Thoracic aorta (tissue), 2 donors: Measurements from ENCODE around the gene AASDH. TPM values are rescaled to one million over a fixed set of nuclear protein-coding genes. Genes with fewer than 3 reads are reported as not detected.

Experiments used
- ATAC-seq: fragments of 150-250 bp; one replicate; pipeline ENCODE4 v1.8.0; 2017; ENCODE audit warnings: low read depth; ENCODE audit not compliant: insufficient number of reproducible peaks, low FRiP score
- DNase-seq: peaks from one replicate; pipeline ENCODE4 v3.0.0-alpha.2; 2020; ENCODE audit warnings: low spot score
- H3K27ac ChIP-seq, 2 donors: fragments of 200-600 bp; sonication (generic); 1 replicate in 1 of 2; 2 replicates in 1 of 2; pipeline ENCODE4 v1.5.1; 2016; ENCODE audit warnings: mild to moderate bottlenecking in 2 of 2, moderate library complexity in 2 of 2
- H3K27me3 ChIP-seq: fragments of 200-600 bp; sonication (generic); replicated peaks from 2 replicates; pipeline ENCODE4 v1.6.0; 2016; ENCODE audit warnings: mild to moderate bottlenecking; ENCODE audit not compliant: insufficient read depth
- H3K36me3 ChIP-seq: fragments of 200-600 bp; sonication (generic); one replicate; pipeline ENCODE4 v1.5.1; 2016
- H3K4me1 ChIP-seq, 2 donors: fragments of 200-600 bp; sonication (generic); 1 replicate in 1 of 2; 2 replicates in 1 of 2; pipeline versions ENCODE4 v1.5.1 to v1.6.0; 2016; ENCODE audit warnings: low read depth in 2 of 2, mild to moderate bottlenecking in 1 of 2; ENCODE audit not compliant: control insufficient read depth in 1 of 2
- H3K4me3 ChIP-seq: fragments of 200-600 bp; sonication (generic); 2 replicates; pipeline ENCODE4 v1.5.1; 2016; ENCODE audit warnings: mild to moderate bottlenecking
- H3K9me3 ChIP-seq: fragments of 200-600 bp; sonication (generic); 2 replicates; pipeline ENCODE4 v1.5.1; 2016
- total RNA-seq, 2 donors: library from RNA; depleted of rRNA; stranded (reverse); fragments of >200 nt; gene quantifications; one replicate each; pipeline versions ENCODE4 v1.1.0 to v1.2.3, GENCODE V29; 2016
- TF ChIP-seq, protein P1 (sequence below): fragments of 200-600 bp; sonication (generic); IDR thresholded peaks from one replicate; pipeline ENCODE4 v1.5.1; 2019; ENCODE audit warnings: antibody characterized with exemption

AASDH gene
- total RNA-seq, 2 donors from 2014 or later = 4.6 to 7.9 TPM

DNA sequence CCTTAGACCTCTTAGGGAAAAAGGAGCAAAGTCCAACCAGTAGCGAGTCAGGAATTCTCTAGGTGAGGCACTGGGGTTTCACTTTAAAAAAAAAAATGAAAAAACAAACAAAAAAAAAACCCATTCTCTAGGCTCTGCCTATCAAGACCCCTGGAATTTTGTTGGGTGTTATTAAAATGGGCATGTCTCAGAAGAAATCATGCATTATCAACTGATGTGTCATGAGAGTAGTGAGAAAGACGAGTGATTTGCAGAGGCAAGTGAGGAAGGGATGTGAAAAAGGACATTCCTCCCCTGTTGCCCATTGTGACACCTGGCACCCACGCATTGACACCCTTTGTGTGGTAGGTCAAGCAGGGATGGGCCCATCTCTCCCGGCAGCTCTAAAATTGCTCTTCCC, 78.9 kb downstream of the AASDH start:
- DNase-seq = no peak
- Histone ChIP-seq H3K4me1 (peaks cover 3 to 7% of the 10 kb centered on the region in 2 donors), H3K27me3 (no peaks in the 10 kb centered on the region), H3K36me3 (no peaks in the 10 kb centered on the region), H3K4me3 (no peak overlapping the region), H3K27ac (no peak overlapping the region), H3K9me3 (no peaks in the 10 kb centered on the region)
- TF ChIP-seq, protein P1, sequence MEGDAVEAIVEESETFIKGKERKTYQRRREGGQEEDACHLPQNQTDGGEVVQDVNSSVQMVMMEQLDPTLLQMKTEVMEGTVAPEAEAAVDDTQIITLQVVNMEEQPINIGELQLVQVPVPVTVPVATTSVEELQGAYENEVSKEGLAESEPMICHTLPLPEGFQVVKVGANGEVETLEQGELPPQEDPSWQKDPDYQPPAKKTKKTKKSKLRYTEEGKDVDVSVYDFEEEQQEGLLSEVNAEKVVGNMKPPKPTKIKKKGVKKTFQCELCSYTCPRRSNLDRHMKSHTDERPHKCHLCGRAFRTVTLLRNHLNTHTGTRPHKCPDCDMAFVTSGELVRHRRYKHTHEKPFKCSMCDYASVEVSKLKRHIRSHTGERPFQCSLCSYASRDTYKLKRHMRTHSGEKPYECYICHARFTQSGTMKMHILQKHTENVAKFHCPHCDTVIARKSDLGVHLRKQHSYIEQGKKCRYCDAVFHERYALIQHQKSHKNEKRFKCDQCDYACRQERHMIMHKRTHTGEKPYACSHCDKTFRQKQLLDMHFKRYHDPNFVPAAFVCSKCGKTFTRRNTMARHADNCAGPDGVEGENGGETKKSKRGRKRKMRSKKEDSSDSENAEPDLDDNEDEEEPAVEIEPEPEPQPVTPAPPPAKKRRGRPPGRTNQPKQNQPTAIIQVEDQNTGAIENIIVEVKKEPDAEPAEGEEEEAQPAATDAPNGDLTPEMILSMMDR = no peak
- no peak for ATAC-seq

DNA sequence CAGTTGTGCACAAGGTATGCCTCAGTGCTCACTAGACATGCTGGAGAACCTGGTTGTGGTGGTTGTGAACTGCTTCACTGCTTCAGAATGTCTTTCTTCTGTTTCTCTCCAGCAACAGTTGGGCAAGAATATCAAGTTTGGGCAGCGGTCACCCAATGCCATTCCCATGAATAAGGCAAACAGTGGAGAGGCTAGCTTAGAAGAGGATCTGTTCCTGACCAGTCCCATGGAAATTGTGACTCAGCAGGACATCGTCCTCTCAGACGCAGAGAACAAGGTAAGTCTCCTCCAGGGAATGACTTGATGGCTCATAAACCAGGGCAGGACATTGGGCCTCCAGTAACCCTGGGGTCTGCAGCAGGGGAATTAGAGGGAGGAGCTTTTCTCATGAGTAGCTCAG, 79.9 kb downstream of the AASDH start:
- TF ChIP-seq, protein P1 = no peak
- no peaks in the 10 kb centered on the region for H3K9me3 ChIP-seq
- no peak overlapping the region for H3K4me3 ChIP-seq
- ATAC-seq (no peak), DNase-seq (no peak)
- no peaks in the 10 kb centered on the region for H3K27me3 ChIP-seq
- no peaks in the 10 kb centered on the region for H3K36me3 ChIP-seq
- H3K27ac ChIP-seq = no peak overlapping the region
- H3K4me1 ChIP-seq = peaks cover 3 to 7% of the 10 kb centered on the region in 2 donors

DNA sequence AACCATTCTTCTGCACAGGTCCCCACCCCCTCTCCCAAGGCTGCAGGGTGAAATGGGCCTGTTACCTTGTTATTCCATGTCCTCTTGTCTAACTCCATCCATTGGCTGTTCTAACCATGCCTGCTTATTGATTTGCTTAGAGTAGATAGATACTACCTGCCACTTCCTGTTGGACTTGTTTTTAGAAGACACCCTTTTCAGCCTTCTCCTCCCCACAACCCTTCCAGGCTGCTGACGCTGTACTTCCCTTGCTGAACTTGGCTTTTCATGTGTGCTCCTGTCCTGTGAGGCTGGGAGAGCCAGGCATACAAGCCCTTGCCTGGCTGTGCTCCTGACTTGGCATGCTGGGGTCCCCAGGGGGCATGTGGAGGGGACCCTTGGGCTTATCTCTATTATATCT, 81.9 kb downstream of the AASDH start:
- peak overlapping the region in 1 of 2 donors; percentile 53 for H3K27ac ChIP-seq
- TF ChIP-seq, protein P1 = no peak
- no peaks in the 10 kb centered on the region for H3K9me3 ChIP-seq
- H3K36me3 ChIP-seq = no peaks in the 10 kb centered on the region
- H3K4me3 ChIP-seq = no peak overlapping the region
- ATAC-seq = no peak
- DNase-seq = no peak
- peaks cover 6 to 15% of the 10 kb centered on the region in 2 donors for H3K4me1 ChIP-seq
- H3K27me3 ChIP-seq = no peaks in the 10 kb centered on the region

DNA sequence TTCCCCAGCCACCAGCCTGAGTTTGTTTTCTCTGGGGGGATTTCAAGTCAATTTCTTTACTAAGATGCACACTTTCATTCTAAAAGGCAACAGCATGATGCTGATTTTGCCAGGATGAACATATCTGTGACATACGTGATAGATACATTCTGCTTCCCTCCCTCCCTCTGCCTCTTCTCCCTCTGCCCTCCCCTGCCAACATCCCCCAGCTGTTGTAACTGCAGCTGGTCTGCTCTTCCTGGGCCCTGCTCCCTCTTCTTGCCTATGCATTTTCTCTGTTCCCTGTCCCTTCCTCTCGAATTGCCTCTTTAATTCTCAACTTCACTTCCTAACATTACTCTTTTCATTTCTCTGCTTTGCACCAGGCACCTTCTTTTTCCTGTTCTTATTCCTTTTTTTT, 83.4 kb downstream of the AASDH start:
- Histone ChIP-seq H3K4me3 (no peak overlapping the region), H3K36me3 (no peaks in the 10 kb centered on the region), H3K9me3 (no peaks in the 10 kb centered on the region), H3K4me1 (peaks cover 6 to 15% of the 10 kb centered on the region in 2 donors), H3K27me3 (no peaks in the 10 kb centered on the region), H3K27ac (no peak overlapping the region)
- TF ChIP-seq, protein P1 = no peak
- DNase-seq (no peak), ATAC-seq (no peak)

DNA sequence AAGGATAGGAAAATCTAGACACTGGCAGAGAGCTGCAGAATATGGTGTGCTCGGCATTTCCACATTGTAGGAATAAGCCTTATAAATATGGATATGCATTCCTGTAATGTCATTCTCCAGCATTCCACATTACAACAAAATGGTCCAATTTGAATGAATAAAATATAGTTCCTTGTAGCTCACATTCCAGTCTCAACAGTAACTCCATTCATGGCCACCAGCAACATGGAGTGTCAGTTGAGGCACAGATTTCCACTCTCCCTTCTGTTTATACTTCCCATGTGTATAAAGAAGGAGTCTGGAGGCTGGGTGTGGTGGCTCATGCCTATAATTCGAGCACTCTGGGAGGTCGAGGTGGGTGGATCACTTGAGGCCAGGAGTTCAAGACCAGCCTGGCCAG, 84.5 kb downstream of the AASDH start:
- TF ChIP-seq, protein P1 = no peak
- Histone ChIP-seq H3K9me3 (no peaks in the 10 kb centered on the region), H3K36me3 (no peaks in the 10 kb centered on the region), H3K27me3 (no peaks in the 10 kb centered on the region), H3K4me3 (no peak overlapping the region), H3K4me1 (peaks cover 6 to 15% of the 10 kb centered on the region in 2 donors), H3K27ac (no peak overlapping the region)
- DNase-seq = no peak
- ATAC-seq = no peak
